SU-DHL-6 (cell line): ENCODE results near the gene UBAC2.

Source experiments
- CTCF ChIP-seq: fragments of 200-600 bp; sonication (generic); IDR thresholded peaks from one replicate; pipeline ENCODE4 v1.5.1; 2017; ENCODE audit warnings: antibody characterized with exemption, mild to moderate bottlenecking, low read length, moderate library complexity; ENCODE audit not compliant: insufficient read depth, poor library complexity, severe bottlenecking
- EZH2phosphoT487 ChIP-seq: fragments of 200-600 bp; sonication (generic), shearing (Covaris generic); conservative IDR thresholded peaks from 2 replicates; pipeline ENCODE4 v1.6.1; 2018; ENCODE audit warnings: mild to moderate bottlenecking, antibody characterized with exemption, low read length, moderate library complexity, mixed read lengths

GRCh38 chr13:99203601-99204579, 3.2 kb downstream of the UBAC2 start:
- TF ChIP-seq CTCF, result no peak
- TF ChIP-seq EZH2phosphoT487, result no peak
